HG03571 (cell line): ENCODE measurements around the gene GNAL.
"Not testable (repeated sequence)": the region's sequence is repeated elsewhere in the genome, so short reads cannot be mapped to it uniquely, and the experiment has no call there.

Experiments used
- ATAC-seq: cut with Tn5 transposase; IDR thresholded peaks from one replicate; pipeline ENCODE4 v1.9.1; 2021; ENCODE audit not compliant: unreplicated experiment

GNAL gene

GRCh38 chr18:11669271-11669947 lies 19.7 kb upstream of the GNAL start:
- ATAC-seq = no peak

GRCh38 chr18:11669948-11670275 lies 19.2 kb upstream of the GNAL start:
- ATAC-seq = no peak

- no peak for ATAC-seq
Measured at GRCh38 chr18:11671156-11671555, 17.9 kb upstream of the GNAL start.

- no peak for ATAC-seq
Measured at GRCh38 chr18:11672198-11672597, 16.9 kb upstream of the GNAL start.

- no peak for ATAC-seq
Measured at GRCh38 chr18:11672846-11673454, 16.1 kb upstream of the GNAL start.

DNA sequence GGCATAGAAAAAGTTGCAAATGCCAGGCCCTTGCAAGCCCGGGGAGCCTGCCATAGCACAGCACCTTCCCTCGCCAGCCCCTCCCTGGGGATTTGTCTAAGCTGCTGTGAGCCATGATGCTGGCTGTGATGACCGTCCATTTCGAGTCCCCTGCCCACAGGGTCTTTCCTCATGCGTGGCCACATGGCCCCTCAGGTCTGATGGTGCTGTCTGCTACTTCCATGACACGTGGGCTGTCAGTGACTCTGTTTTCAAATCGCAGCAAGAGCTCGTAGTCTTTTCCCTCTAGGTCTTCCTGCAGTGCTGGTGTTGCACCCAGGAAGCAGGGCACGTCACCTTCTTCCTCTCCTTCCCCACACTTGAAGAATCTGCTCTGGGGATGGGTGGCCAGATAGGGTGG lies 15.5 kb upstream of the GNAL start:
- ATAC-seq = no peak

- ATAC-seq = no peak
Measured at GRCh38 chr18:11674119-11674518, 14.9 kb upstream of the GNAL start.

DNA sequence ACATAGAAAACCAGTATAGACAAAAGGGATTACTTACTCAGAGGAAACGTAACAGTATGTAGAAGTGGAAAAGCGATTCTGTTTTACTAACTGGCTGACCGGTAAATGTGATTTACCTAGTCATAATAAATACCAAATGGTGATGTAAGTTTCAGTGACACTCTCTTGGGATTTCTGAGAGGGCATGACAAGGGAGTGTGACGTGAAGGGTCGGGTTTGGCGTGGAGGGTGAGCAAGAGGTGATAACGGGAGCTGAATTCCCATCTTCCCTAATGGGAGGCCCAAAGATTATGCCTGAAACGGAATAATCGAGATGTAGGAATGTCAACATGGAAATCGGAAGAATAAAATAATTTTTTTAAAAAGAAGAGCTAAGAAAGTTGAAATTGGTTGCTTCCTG lies 12.7 kb upstream of the GNAL start:
- no peak for ATAC-seq

- no peak for ATAC-seq
Measured at GRCh38 chr18:11676867-11677266, 12.2 kb upstream of the GNAL start.

GRCh38 chr18:11678211-11678610 lies 10.9 kb upstream of the GNAL start:
- ATAC-seq = no peak

DNA sequence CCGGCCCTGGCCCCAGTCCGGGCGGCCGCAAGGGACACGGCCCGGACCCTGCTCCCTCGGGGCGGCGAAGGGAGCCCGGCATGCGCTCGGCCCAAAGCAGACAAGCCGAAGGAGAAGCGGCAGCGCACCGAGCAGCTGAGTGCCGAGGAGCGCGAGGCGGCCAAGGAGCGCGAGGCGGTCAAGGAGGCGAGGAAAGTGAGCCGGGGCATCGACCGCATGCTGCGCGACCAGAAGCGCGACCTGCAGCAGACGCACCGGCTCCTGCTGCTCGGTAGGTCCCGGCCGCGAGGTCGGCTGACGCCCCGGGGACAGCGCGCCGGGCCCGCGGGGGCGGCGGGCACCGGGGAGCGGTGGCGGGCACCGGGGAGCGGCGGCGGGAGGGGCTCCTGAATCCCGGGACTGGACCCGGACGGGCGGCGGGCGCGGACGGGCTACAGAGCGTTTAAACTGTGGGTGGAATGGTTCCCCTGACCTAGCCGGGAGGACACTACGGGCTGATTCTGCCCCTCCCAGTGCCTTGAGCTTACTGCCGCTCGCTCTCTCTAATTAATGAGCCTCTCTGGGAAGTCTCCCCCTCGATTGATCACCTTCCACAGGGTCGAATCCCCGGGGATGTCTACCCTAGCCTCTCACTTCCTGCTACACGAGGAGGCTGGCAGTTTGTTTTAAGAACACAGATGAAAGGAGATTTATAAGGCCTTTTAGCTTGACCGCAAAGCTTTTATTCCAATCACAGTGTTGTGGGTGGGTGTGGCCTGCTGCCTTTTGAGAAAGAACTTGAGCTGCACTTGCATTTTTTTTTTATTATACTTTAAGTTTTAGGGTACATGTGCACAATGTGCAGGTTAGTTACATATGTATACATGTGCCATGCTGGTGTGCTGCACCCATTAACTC lies 853 bp downstream of the GNAL start:
- ATAC-seq = no peak

GRCh38 chr18:11690660-11691059 lies 1.6 kb downstream of the GNAL start:
- not testable (repeated sequence) for ATAC-seq

- ATAC-seq = no peak
Measured at GRCh38 chr18:11695736-11696135, 6.7 kb downstream of the GNAL start.

GRCh38 chr18:11696451-11696850 lies 7.4 kb downstream of the GNAL start:
- ATAC-seq = no peak

DNA sequence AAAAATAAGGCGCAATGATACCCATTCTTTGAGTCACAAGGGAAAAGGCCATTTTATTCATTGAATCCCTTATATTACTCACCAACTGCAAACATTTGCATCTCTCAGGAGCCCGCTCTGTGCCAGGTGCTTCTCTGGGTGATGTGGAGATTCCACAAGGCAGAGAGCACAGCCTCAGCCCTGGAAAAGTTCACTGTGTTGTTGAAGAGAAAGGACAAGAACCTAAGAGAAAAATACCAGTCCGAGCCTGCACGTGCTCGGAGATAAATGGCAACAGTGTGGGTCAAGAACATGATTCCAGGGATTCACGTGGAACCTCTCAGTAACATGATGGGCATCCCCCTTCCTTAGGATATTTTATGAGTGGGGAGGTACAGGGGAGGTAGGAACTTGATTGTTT lies 11.8 kb downstream of the GNAL start:
- ATAC-seq = no peak

DNA sequence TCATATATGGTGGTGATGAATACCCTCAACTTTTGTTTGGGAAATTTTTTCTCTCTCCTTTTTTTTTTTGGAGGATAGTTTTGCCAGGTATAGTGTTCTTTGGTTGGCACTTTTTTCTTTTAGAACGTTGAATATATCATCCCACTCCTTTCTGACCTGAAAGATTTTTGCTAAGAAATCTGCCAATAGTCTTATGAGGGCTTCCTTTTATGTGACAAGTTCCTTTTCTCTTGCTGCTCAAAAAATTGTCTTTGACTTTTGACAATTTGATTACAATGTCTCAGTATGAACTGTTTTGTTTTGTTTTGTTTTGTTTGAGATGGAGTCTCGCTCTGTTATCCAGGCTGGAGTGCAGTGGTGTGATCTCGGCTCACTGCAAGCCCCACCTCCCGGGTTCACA lies 21.5 kb downstream of the GNAL start:
- no peak for ATAC-seq

- ATAC-seq = no peak
Measured at GRCh38 chr18:11713756-11714155, 24.7 kb downstream of the GNAL start.

DNA sequence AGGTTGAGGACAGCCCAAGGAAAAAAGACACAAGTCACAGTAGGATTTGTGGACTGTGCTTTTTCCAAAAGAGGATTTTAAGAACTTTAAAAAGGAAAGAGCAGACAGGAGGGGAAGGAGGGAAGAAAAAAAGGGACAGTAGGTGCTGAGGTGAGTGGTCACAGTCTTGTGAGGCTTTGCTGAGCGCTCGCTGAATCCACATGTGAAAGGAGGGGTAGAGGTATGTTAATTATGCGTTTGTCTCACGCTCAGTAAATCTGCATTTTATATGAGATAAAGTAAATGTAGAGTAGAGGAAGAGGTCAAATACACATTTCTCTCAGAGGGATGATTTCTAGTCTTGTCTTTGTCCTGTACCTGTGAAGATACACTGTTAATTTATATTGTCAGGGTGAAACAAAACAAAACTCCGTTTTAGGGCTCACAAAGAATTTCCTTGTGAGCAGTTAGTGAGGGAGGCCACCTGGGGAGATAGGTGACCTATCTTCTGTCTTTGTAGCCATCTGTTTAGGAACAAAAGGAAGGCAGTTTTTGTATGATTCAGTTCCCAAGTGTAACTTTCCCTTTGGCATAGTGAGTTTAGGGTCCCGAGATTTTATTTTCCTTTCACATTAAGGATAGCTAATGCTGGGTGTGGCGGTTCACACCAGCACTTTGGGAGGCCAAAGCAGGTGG lies 25.3 kb downstream of the GNAL start:
- ATAC-seq = no peak

DNA sequence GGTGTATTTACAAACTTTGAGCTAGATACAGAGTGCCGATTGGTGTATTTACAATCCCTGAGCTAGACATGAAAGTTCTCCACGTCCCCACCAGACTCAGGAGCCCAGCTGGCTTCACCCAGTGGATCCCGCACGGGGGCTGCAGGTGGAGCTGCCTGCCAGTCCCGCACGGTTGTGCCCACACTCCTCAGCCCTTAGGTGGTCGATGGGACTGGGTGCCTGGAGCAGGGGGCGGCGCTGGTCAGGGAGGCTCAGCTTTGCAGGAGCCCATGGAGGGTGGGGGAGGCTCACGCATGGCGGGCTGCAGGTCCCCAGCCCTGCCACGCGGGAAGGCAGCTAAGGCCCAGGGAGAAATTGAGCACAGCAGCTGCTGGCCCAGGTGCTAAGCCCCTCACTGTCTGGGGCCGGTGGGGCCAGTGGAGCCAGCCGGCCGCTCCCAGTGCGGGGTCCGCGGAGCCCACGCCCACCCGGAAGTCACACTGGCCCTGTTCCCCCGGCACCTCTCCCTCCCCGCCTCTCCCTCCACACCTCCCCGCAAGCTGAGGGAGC lies 27.8 kb downstream of the GNAL start:
- ATAC-seq = not testable (repeated sequence)

GRCh38 chr18:11719050-11719449 lies 30.0 kb downstream of the GNAL start:
- no peak for ATAC-seq

- ATAC-seq = no peak
Measured at GRCh38 chr18:11719621-11720020, 30.6 kb downstream of the GNAL start.
